ACC112 (cell line): ENCODE data around the gene SLC4A11.

Experiments
- H2AFZ ChIP-seq: fragments of 200-600 bp; sonication (generic); one replicate; pipeline ENCODE4 v1.6.0; 2017; ENCODE audit warnings: antibody characterized with exemption, low read length; ENCODE audit not compliant: unreplicated experiment
- H3K27ac ChIP-seq: fragments of 200-600 bp; sonication (generic); 2 replicates; pipeline ENCODE4 v1.5.1; 2014; ENCODE audit warnings: low read depth, mild to moderate bottlenecking, antibody characterized with exemption, low read length, moderate library complexity
- H3K27me3 ChIP-seq: fragments of 200-600 bp; sonication (generic); 2 replicates; pipeline ENCODE4 v1.6.1; 2014; ENCODE audit warnings: mild to moderate bottlenecking, antibody characterized with exemption, low read length, moderate library complexity, mixed read lengths; ENCODE audit not compliant: insufficient read depth
- H3K36me3 ChIP-seq: fragments of 200-600 bp; sonication (generic); 2 replicates; pipeline ENCODE4 v1.6.1; 2016; ENCODE audit warnings: mild to moderate bottlenecking, antibody characterized with exemption, low read length, moderate library complexity, mixed read lengths; ENCODE audit not compliant: insufficient read depth
- H3K4me1 ChIP-seq: fragments of 200-600 bp; sonication (generic); one replicate; pipeline ENCODE4 v1.6.1; 2016; ENCODE audit warnings: low read length, mixed read lengths; ENCODE audit not compliant: insufficient read depth, unreplicated experiment, control insufficient read depth
- H3K4me3 ChIP-seq: fragments of 200-600 bp; sonication (generic); 2 replicates; pipeline ENCODE4 v1.5.1; 2014; ENCODE audit warnings: mild to moderate bottlenecking, low read depth, low read length
- H3K79me2 ChIP-seq: fragments of 200-600 bp; sonication (generic); one replicate; pipeline ENCODE4 v1.6.0; 2016; ENCODE audit warnings: low read length; ENCODE audit not compliant: control insufficient read depth, unreplicated experiment, insufficient read depth

SLC4A11 gene

DNA sequence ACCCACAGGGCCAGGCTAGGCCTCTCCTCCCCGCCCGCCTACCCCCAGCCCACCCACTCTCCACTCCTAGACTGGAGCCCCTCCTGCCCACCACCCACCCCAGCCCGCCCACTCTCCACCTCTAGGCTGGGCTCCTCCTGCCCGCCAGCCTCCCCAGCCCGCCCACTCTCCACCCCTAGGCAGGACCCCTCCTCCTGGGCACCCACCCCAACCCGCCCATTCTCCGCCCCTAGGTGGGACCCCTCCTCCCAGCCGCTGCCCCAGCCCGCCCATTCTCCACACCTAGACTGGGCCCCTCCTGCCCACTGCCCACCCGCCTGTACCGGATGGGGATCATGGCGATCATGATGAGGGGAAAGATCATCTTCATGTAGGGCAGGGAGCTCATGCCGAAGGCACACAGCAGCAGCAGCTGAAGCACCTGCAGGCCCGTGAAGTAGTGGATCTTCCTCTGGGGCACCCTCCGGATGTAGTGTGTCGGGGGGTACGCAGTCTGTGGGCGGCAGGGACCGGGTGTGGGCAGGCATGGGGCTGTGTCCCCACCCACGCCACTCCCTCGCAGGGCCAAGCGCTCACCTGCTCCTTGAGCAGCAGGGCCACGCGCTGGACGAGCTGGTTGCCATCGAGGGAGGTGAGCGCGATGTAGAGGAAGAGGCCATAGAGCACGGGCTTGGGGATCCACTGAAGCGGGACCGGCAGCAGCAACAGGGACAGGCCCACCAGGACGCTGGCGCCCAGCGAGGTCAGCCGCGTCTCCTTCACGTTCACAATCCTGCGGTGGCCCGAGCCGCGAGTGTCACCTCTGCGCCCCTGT, 10.8 kb downstream of the SLC4A11 start:
- H2AFZ ChIP-seq, result no peak overlapping the region
- no peaks in the 10 kb centered on the region for H3K79me2 ChIP-seq
- no peaks in the 10 kb centered on the region for H3K27me3 ChIP-seq
- no peaks in the 10 kb centered on the region for H3K4me1 ChIP-seq
- no peak overlapping the region for H3K4me3 ChIP-seq
- no peak overlapping the region for H3K27ac ChIP-seq
- no peaks in the 10 kb centered on the region for H3K36me3 ChIP-seq

DNA sequence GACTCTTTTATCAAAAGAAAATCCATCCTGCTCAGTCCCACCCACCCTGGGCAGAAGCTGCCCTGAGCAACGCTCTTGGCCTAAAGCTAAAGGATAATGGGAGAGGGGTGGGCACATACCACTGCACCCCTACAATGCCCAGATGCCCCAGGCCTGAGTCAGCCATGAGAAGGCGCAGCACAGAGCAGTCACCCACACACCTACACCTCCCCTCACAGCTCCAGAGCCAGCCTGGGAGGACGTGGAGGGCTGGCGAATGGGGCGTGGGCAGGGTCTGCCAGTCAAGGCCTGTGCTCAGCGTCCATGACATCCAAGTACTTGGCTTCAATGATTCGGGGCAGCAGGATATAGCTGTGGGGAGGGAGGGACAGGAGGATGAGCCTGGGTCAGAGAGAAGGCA, 11.5 kb downstream of the SLC4A11 start:
- Histone ChIP-seq H3K4me3 (no peak overlapping the region), H3K4me1 (no peaks in the 10 kb centered on the region), H3K79me2 (no peaks in the 10 kb centered on the region), H3K27ac (no peak overlapping the region), H3K27me3 (no peaks in the 10 kb centered on the region), H3K36me3 (no peaks in the 10 kb centered on the region), H2AFZ (no peak overlapping the region)

DNA sequence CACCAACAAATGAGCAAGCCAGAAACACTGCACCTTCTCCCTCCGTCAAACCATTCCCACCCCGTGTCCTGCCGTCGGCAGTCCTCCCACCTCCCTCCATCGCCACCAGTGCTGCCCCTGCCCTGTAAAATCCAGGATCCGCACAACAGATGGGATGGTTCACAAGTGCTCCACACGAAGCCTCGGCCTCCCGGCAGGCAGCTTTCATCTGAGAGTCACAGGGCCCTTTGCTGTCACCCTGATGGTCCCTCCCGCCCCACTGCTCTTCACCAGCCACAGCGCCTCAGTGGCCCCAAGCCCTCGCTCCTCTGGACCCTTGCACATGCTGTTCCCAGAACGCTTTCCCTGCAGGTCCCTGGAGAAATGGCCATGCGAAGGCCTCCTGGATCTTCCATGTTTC, 12.1 kb downstream of the SLC4A11 start:
- Histone ChIP-seq H2AFZ (no peak overlapping the region), H3K79me2 (no peaks in the 10 kb centered on the region), H3K4me3 (no peak overlapping the region), H3K27ac (no peak overlapping the region), H3K4me1 (no peaks in the 10 kb centered on the region), H3K36me3 (no peaks in the 10 kb centered on the region), H3K27me3 (no peaks in the 10 kb centered on the region)

DNA sequence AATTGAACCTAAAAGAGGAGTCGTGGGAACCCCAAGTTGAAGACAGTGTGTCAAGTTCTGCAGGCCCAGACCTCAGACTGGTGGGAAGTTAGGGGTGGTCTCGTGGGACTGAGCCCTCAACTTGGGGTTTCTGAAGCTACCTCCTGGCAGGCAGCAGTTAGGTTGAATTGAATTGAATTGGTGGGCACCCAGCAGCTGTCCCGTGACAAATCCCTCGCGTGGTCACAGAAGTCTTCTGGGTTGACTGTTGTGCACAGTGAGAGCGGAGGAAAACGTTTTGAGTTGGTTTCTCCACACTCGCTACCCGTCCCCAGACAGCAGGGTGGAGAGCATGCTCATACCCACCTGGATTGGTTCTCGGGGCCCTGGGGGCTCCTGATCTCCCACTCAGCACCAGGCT, 12.9 kb downstream of the SLC4A11 start:
- no peaks in the 10 kb centered on the region for H3K36me3 ChIP-seq
- no peaks in the 10 kb centered on the region for H3K4me1 ChIP-seq
- no peaks in the 10 kb centered on the region for H3K79me2 ChIP-seq
- H3K4me3 ChIP-seq, result no peak overlapping the region
- no peak overlapping the region for H2AFZ ChIP-seq
- no peak overlapping the region for H3K27ac ChIP-seq
- H3K27me3 ChIP-seq, result no peaks in the 10 kb centered on the region

DNA sequence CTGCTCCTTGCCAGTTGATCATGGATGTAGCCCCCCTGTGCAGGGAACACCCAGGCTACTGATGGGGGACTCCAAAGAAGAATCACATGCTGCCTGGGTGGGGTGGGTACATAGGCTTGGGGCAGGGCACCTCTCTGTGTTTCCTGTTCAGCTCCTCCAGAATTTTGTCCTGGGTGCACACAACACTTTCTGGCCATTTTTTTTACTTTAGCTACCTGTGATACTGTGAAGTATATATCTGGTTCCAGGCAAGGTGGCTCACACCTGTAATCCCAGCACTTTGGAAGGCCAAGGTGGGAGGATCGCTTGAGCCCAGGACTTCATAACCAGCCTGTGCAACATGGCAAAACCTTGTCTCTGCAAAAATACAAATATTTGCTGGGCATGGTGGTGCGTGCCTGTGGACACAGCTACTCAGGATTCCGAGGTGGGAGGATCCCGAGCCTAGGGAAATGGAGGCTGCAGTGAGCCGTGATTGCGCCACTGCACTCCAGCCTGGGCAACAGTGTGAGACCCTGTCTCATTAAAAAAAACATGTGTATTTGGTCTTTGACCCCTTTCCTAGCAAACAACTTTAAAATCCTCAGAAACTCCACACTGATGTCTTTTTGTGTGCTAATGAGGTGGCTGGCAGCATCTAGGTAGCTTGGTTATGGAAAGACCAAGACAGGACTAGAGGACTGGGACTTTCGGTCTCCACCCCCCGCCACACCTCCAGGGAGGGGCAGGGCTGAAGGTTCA, 14.1 kb downstream of the SLC4A11 start:
- H3K27ac ChIP-seq, result no peak overlapping the region
- H3K4me1 ChIP-seq, result no peaks in the 10 kb centered on the region
- H3K27me3 ChIP-seq, result no peaks in the 10 kb centered on the region
- H3K4me3 ChIP-seq, result no peak overlapping the region
- H2AFZ ChIP-seq, result no peak overlapping the region
- H3K36me3 ChIP-seq, result no peaks in the 10 kb centered on the region
- H3K79me2 ChIP-seq, result no peaks in the 10 kb centered on the region

DNA sequence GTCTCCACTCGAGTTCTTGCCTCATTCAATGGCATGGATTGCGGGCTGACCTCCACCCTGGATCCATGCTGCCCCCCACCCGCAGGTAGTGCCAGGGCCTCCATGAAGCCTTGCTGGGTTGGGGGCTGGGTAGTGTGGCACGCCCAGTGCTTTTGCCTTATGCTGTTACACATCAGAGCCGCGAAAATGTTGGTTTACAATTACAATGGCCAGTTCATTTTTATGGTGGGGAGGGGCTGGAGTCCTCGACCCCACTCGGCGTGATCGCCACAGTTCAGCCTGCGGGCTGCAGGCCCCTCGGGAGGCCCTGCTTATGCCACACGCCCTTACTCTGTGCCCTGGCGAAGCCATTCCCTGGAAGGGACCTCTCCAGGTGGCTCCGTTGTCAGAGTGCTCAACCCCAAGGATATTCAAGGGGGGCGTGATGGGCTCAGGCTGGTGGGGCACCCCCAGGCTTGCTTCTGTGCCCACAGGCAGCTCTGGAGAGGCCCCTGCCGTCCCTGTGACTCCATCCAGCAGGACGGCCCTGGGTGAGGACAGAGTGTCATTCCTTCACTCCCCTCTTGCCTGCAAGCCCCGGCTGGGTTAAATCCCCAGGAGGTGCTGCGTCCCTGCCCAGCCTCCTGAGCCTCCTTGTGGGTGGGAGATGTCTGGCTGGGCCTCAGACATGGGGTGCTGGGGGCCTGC, 14.9 kb downstream of the SLC4A11 start:
- Histone ChIP-seq H3K4me1 (no peaks in the 10 kb centered on the region), H3K27ac (no peak overlapping the region), H3K79me2 (no peaks in the 10 kb centered on the region), H3K4me3 (no peak overlapping the region), H3K27me3 (no peaks in the 10 kb centered on the region), H2AFZ (no peak overlapping the region), H3K36me3 (no peaks in the 10 kb centered on the region)

DNA sequence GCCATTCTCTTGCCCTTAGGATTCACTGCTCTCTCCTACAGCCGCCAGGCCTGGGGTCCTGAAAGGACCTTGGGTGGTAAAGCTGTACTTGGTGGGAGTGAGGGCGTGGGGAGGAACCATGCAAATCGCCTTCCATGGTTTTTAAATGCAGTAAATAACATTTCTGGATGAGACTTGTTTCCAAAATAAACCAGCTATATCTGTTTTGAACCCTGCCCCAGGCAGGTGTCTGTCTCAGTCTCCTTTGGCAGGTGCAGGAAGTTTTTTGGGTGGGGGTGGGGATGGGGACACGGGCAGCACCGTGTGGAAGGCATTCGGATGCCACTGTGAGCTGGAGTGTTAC, 15.4 kb downstream of the SLC4A11 start:
- no peaks in the 10 kb centered on the region for H3K79me2 ChIP-seq
- no peak overlapping the region for H2AFZ ChIP-seq
- no peak overlapping the region for H3K4me3 ChIP-seq
- no peaks in the 10 kb centered on the region for H3K4me1 ChIP-seq
- no peaks in the 10 kb centered on the region for H3K36me3 ChIP-seq
- no peaks in the 10 kb centered on the region for H3K27me3 ChIP-seq
- H3K27ac ChIP-seq, result no peak overlapping the region

DNA sequence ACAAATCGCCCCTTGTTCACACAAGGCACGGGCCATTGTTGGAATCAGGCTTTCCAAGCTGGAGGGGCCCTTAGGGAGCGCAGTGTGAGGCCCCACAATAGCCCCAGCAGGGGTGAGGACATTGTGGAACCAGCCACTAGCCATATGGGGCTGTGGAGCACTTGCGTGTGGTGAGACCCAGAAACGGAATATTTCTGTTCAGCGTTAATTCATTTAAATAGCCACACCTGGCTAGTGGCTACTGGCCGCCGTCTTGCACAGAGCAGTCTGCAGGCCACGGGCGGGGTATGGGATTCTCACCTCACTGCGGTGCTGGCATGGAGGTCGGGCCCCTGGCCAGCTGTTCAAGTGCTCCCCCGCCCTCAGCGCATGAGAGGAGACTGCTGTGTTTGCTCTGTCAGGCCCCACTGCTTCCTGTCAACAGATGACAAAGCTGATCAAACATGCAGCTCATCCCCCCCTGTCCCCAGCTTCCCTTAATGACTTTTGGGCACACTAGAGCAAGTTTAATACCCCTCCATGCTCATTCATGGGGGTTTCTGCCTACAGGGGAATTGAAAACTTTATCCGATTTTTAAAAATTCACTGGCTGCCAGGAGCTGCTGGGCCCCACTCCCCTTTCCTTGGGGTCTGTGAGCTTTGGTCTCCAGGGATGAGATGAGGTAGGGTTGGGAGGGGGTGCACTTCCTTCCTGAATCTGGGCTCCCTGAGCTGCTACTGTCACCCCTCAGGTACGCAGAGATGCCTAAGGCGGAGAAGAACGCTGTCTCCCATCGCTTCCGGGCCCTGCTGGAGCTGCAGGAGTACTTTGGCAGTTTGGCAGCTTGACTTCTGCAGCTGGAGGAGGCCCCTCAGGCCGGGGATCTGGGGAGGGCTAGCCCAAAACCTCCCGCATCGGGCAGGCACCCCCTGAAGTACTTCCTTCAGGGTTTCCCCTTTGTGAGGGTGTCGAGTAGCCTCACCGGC, 16.1 kb downstream of the SLC4A11 start:
- Histone ChIP-seq H3K27me3 (no peaks in the 10 kb centered on the region), H2AFZ (no peak overlapping the region), H3K36me3 (no peaks in the 10 kb centered on the region), H3K27ac (no peak overlapping the region), H3K4me1 (no peaks in the 10 kb centered on the region), H3K4me3 (no peak overlapping the region), H3K79me2 (no peaks in the 10 kb centered on the region)

DNA sequence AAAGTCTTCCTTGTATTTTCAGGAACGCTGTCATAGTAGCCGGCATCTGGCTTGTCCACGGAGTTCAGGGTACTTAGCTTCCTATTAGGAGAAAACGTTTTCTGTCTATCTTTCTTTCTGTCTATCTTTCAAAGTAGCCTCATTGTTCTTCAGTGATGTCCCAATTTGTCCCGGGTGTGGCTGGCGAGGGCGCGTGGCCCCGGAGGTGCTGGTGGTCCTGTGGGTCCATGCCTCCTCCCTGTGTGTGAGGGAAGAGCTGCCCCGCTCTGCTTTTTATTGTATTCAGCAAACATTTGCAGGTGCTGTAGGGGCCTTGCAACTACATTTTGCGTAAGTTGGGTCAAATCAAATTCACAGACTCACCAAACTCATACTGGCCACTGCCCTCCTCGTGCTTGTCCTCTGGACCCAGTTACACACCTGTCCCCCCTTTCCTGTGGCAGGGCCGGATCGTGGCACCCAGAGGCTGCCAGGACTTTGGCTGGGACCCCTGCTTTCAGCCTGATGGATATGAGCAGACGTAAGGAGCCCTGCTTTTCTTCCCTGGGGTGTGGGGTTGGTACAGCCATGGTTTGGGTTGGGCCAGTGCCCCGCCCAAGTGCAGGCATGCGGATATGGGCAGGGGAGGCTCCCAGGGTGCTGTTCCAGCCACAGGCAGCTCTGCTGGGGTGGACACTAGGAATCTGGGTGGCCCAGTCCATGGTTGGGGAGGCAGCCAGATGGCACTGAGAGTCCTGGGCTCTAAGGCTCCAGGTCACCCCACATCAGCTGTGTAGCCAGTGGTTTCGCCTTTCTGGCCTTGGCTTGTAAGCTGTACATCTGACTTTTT, 17.4 kb downstream of the SLC4A11 start:
- no peak overlapping the region for H2AFZ ChIP-seq
- H3K27ac ChIP-seq, result no peak overlapping the region
- no peaks in the 10 kb centered on the region for H3K79me2 ChIP-seq
- no peak overlapping the region for H3K4me3 ChIP-seq
- H3K27me3 ChIP-seq, result no peaks in the 10 kb centered on the region
- no peaks in the 10 kb centered on the region for H3K36me3 ChIP-seq
- no peaks in the 10 kb centered on the region for H3K4me1 ChIP-seq
